GM21576 (cell line): Measurements from ENCODE around the gene CEP63.
"Not testable (repeated sequence)": the region's sequence is repeated elsewhere in the genome, so short reads cannot be mapped to it uniquely, and the experiment has no call there.

Source experiments
- ATAC-seq: cut with Tn5 transposase; IDR thresholded peaks from one replicate; pipeline ENCODE4 v1.9.1; 2021; ENCODE audit warnings: mild to moderate bottlenecking, moderate library complexity; ENCODE audit not compliant: unreplicated experiment

Gene CEP63

DNA sequence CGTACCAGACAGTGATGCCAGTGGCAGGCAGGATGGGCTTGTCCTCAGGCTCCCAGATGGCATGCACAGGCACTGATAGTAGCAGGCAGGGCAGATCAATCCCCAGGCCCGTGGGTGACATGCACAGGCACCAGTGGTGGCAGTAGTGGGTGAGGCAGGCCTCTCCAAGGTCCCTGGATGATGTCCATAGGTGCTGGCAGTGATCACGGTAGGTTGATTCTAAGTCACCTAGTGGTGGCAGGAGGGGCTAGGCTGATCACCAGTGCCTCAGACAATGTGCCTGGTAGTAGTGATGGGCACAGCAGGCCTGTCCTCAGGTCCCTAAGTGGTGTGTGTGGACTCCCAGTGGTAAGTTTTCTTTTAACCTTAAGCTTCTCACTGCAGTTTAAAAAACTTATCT is 19.6 kb downstream of the CEP63 start:
- ATAC-seq: no peak

GRCh38 chr3:134511500-134511899 is 25.6 kb downstream of the CEP63 start:
- ATAC-seq: no peak

DNA sequence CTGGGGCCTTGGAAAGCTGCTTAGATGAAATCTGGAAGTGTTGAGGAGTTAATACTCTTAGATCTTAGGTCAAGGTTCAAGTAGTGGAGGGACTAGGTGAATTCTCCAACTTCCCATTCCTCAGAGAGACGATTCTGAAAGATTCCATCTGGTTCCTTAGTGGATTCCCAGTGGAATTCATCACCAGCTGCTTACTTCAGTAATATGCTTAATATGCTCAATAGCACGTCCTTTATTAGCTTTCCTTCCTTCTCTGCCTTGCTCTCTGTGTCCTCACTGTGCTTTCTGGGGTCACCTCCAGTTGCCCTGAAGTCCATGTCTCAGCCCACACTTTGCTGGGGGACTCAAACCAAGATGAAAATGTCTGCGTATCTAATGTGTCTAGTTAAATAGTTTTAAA is 31.0 kb downstream of the CEP63 start:
- no peak for ATAC-seq

GRCh38 chr3:134517791-134518190 is 31.9 kb downstream of the CEP63 start:
- ATAC-seq: no peak

DNA sequence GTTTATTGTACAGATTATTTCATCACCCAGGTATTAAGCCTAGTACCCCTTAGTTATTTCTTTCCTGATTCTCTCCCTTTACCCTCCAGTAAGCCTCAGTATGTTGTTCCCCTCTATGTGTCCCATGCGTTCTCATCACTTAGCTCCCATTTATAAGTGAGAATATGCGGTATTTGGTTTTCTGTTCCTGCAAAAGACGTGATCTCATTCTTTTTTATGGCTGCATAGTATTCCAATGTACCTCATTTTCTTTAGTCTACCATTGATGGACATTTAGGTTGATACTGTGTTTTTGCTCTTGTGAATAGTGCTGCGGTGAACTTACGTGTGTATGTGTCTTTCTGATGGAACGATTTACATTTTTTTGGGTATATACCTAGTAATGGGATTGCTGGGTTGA is 36.7 kb downstream of the CEP63 start:
- ATAC-seq: no peak

DNA sequence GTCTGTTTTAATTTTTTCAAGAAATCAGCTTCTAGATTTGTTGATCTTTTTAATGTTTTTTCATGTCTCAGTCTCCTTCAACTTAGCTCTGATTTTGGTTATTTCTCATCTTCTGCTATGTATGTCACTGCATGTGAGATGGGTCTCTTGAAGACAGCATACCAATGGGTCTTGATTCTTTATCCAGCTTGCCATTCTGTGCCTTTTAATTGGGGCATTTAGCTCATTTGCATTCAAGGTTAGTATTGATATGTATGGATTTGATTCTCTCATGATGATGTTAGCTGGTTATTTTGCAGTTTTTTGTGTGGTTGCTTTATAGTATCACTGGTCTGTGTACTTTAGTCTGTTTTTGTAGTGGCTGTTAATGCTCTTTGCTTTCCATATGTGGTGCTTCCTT is 39.4 kb downstream of the CEP63 start:
- ATAC-seq: no peak

DNA sequence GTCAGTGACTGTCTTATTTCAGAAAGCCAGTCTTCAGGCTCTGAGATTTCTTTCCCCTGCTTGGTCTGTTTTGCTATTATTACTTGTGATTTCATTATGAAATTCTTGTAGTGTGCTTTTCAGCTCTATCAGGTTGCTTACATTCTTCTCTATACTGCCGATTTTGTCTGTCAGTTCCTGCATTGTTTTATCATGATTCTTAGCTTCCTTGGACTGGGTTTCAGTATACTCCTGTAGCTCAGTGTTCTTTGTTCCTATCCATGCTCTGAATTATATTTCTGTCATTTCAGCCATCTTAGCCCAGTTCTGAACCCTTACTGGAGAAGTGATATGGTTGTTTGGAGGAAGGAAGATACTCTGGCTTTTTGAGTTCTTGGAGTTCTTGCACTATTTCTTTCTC is 40.5 kb downstream of the CEP63 start:
- ATAC-seq: no peak

DNA sequence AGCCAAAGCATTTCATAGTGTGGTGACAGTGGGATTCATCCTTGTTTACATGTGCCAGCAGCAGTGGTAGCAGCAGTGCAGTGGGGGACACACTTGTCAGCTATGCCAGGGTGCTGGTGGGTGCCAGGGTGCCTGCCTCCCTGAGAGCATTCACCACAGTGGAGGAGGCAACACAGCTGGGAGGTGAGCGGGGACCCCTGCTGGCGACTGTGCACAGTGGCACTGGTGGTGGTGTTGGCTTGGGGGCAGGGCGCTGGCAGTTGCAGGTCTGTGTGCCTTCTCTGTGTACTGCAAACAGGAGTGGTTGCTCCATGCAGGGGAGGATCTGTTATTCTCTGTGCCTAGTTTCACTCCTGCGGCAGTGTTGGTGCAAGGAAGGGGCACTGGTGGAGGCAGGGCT is 41.2 kb downstream of the CEP63 start:
- no peak for ATAC-seq

GRCh38 chr3:134527538-134528186 is 41.8 kb downstream of the CEP63 start:
- ATAC-seq: no peak

DNA sequence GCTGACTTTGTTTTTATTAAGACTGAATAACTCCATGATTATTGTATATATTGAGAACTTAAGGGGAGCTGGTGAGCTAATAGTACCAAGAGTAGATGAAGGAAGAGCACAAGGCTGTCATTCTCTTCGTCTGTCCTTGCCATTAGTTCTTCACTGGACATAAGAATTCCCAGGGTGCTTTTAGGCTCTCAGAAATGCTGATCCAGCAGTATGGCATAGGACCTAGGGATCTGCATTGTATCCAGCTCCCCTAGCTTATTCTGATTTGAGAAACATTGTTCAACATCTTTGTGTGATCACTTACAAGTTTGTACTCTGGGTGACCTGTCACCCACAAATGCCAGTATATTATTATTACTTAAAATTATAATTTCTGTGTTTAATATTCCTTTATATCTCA is 47.6 kb downstream of the CEP63 start:
- no peak for ATAC-seq

- ATAC-seq: no peak
These were observed 49.5 kb downstream of the CEP63 start for GRCh38 chr3:134535186-134535970.

GRCh38 chr3:134536781-134537180 is 50.9 kb downstream of the CEP63 start:
- no peak for ATAC-seq

DNA sequence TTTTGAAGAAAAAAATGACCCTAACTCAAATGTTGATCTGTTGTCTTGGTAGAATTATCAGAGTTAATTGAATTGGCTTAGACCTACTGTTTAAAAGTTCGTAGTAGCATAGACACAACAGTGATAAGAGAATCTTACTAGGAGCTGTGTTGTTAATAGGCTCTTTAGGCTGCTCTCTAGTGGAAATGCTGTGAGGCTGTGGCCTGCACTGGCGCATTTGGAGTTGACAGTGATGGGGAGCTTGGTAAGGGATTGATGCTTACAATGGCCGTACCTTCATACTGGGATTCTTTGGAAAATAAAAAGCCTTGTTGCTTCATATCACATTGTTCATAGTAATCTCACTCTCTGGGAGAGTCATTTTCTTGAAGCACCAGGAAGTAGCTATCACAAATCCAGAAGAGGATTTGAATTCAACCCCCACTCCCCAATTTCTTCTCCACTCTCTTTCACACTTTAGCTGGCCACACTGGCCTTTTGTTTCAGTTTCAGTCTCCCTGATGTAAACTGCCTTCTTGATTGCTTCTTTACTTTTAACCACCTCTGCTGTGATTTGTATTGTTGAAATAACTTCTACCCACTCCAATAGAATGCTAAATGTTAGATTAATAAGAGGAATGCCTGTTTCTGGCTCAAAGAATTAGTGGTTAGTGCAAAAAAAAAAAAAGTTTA is 56.6 kb downstream of the CEP63 start:
- no peak for ATAC-seq

GRCh38 chr3:134543113-134543512 is 57.3 kb downstream of the CEP63 start:
- no peak for ATAC-seq

DNA sequence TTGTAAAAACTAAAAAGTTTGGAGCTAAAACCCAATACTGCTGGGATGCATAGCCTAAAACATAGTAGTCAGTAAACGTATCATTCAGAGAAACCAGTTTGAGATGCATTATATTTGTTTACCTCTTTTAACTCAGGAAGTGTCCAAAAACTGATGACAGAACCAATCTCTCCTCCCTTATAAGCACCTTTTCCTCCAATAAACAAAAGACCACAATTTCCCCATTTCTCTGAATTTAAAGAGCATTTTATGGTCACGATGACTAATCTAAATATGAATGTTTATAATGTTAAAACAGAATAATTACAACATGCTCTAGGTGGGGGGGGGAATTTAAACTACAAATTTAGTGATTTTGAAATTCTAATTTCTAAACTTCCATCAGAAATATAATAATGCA is 58.5 kb downstream of the CEP63 start:
- no peak for ATAC-seq

DNA sequence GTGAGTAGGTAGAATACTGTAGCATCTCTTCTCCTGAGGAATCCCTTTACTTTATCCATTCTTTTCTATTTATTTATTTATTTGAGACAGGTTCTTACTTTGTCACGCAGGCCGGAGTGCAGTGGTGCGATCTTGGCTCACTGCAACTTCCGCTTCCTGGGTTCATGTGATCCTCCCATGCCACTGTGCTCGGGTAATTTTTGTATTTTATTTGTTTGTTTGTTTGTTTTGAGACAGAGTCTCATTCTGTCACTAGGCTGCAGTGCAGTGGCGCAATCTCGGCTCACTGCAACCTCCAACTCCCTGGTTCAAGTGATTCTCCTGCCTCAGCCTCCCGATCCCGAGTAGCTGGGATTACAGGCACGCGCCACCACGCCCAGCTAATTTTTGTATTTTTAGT is 58.9 kb downstream of the CEP63 start:
- not testable (repeated sequence) for ATAC-seq

GRCh38 chr3:134545818-134546217 is 60.0 kb downstream of the CEP63 start:
- ATAC-seq: no peak

- ATAC-seq: no peak
These were observed 66.9 kb downstream of the CEP63 start for GRCh38 chr3:134552784-134553183.

GRCh38 chr3:134559591-134559990 is 73.7 kb downstream of the CEP63 start:
- no peak for ATAC-seq

DNA sequence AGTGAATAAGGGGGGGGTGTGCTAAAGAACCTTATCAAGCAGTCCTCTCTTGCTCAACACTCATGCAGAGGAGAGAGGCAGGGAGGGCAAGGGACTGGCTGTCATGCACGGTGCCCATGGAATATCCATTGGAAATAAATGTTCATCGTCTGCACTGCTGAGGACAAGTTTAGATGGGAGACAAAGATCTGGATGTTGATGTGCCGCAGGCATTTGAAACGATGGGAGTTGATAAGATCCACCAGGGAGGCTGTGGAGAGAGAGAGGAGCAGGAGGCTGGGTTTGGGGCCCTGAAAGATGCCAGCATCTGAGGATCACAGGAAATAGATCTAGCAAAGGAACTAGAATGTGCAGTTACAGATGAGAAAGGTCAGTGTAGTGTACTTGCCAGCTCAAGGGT is 76.2 kb downstream of the CEP63 start:
- ATAC-seq: no peak

- ATAC-seq: no peak
These were observed 77.7 kb downstream of the CEP63 start for GRCh38 chr3:134563601-134564000.

GRCh38 chr3:134564991-134565390 is 79.1 kb downstream of the CEP63 start:
- no peak for ATAC-seq
